ENCODE data around the gene FRS2.
A peak's percentile ranks its signal among the peaks of the same experiment; 100 is the strongest.

Gene FRS2

GRCh38 chr12:69527506-69528272 is 57.5 kb downstream of the FRS2 start:
- peak; percentile 36 to 37 for DNase-seq (ENCODE audit: low read depth in 2 of 2)

- DNase-seq (ENCODE audit: low read depth in 2 of 2) = no peak
These were observed 58.8 kb downstream of the FRS2 start for GRCh38 chr12:69529021-69529420.

- no peak for DNase-seq (ENCODE audit: low read depth in 2 of 2)
These were observed 63.7 kb downstream of the FRS2 start for GRCh38 chr12:69533844-69534243.

GRCh38 chr12:69534389-69534822 is 64.2 kb downstream of the FRS2 start:
- DNase-seq (ENCODE audit: low read depth in 2 of 2) = peak; percentile 97

GRCh38 chr12:69540987-69541386 is 70.8 kb downstream of the FRS2 start:
- peak; percentile 55 to 59 for DNase-seq (ENCODE audit: low read depth in 2 of 2)

GRCh38 chr12:69544087-69544486 is 73.9 kb downstream of the FRS2 start:
- DNase-seq (ENCODE audit: low read depth in 2 of 2) = no peak

GRCh38 chr12:69545081-69545480 is 74.9 kb downstream of the FRS2 start:
- no peak for DNase-seq (ENCODE audit: low read depth in 2 of 2)

- no peak for DNase-seq (ENCODE audit: low read depth in 2 of 2)
These were observed 76.7 kb downstream of the FRS2 start for GRCh38 chr12:69546693-69547438.

- no peak for DNase-seq (ENCODE audit: low read depth in 2 of 2)
These were observed 78.5 kb downstream of the FRS2 start for GRCh38 chr12:69548687-69549086.

GRCh38 chr12:69550569-69551350 is 80.6 kb downstream of the FRS2 start:
- DNase-seq (ENCODE audit: low read depth in 2 of 2) = no peak

- DNase-seq (ENCODE audit: low read depth in 2 of 2) = peak in 1 of 2 experiments; percentile 32
These were observed 83.5 kb downstream of the FRS2 start for GRCh38 chr12:69553628-69554248.

- peak; percentile 97 to 98 for DNase-seq (ENCODE audit: low read depth in 2 of 2)
These were observed 85.3 kb downstream of the FRS2 start for GRCh38 chr12:69555461-69555860.

- no peak for DNase-seq (ENCODE audit: low read depth in 2 of 2)
These were observed 86.2 kb downstream of the FRS2 start for GRCh38 chr12:69556383-69556782.

- DNase-seq (ENCODE audit: low read depth in 2 of 2) = no peak
These were observed 93.1 kb downstream of the FRS2 start for GRCh38 chr12:69563166-69563762.

- no peak for DNase-seq (ENCODE audit: low read depth in 2 of 2)
These were observed 96.4 kb downstream of the FRS2 start for GRCh38 chr12:69566603-69567002.

GRCh38 chr12:69569236-69569635 is 99.0 kb downstream of the FRS2 start:
- DNase-seq (ENCODE audit: low read depth in 2 of 2) = peak in 1 of 2 experiments; percentile 36

GRCh38 chr12:69570000-69570516 is 99.9 kb downstream of the FRS2 start:
- DNase-seq (ENCODE audit: low read depth in 2 of 2) = peak; percentile 52 to 60

- peak in 1 of 2 experiments; percentile 35 for DNase-seq (ENCODE audit: low read depth in 2 of 2)
These were observed 100.6 kb downstream of the FRS2 start for GRCh38 chr12:69570545-69571399.

- no peak for DNase-seq (ENCODE audit: low read depth in 2 of 2)
These were observed 105.2 kb downstream of the FRS2 start for GRCh38 chr12:69575346-69575745.

- DNase-seq (ENCODE audit: low read depth in 2 of 2) = no peak
These were observed 108.1 kb downstream of the FRS2 start for GRCh38 chr12:69578283-69578682.

Measured in fibroblast of skin of left quadriceps (primary cell).